ENCODE data around the gene CATSPER3.

Gene CATSPER3

DNA sequence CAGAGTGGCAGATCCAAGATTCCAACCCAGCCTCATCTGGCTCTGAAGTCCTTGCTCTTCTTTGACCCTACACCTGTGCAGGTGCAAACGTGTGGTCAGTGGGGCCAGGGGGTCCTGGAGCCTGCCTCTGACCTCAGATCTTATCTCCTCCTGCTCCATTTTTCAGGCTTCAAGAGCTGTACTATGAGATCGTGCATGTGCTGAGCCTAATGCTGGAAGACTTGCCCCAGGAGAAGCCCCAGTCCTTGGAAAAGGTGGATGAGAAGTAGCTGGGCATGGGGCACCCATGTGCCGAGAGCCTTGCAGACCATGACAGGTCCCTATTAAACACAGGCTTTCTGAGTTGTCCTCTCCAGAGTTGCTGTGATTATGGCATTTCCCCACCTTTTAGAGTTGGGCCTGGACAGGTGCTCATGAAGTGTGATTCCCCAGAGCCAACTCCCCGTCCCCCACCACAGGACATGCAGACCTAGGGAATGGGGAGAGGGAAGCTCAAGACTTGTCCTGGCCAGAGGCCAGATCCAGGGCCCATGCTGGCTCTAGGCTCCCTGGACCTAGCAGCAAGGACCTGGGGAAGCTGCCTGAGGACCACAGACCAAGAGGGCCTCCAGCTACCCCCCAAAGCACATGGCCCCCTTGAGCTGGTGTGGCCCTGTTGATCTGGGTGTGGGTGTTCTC lies 43.8 kb downstream of the CATSPER3 start:
- no peak for ATAC-seq

DNA sequence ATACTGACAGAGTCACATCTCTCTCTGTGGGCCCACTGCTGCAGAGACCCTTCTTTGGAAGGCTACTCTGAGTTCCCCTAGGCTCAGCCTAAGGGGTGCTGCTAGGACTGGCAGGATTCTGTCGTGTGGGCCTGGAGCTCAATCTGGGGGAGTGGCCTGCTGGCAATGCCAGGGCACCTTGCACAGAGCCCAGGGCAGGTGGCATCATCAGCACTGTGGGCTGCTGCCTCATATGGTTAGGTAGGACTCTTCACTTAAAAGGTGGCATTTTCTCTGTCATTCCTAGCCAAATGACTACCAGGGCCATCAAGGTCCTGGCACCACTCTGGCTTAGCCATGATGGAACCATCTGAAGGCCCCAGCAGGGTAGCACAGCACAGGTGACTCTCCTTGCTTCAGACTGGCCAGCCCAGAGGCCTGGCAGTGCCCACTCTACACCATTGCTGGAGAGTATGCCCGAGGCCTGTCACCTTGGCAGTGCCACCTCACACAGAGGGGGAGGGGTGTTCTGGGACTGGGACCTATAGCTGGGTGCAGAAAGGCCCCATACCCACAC lies 44.4 kb downstream of the CATSPER3 start:
- ATAC-seq, result no peak

GRCh38 chr5:135012951-135013391 lies 45.3 kb downstream of the CATSPER3 start:
- ATAC-seq, result no peak

DNA sequence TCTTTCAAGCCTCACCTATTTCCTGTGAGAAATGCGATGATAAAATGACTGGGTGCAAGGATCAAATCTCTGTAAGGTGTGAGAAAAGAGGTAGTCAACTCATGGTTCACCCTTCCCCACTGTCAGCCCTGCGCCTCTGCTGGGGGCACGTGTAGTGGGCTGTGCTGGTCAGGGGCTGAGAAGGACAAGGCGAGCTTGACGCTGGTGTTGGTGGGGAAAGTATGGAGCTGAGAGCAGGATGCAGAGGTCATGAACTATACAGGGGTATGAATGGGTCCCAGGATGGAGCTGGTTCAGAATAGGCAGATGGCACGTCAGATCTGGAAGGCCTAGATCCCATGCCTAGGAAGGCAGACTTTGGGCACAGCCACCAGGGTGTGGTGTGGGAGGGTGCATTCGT lies 45.7 kb downstream of the CATSPER3 start:
- no peak for ATAC-seq

- ATAC-seq, result no peak
Measured at GRCh38 chr5:135013947-135014570, 46.4 kb downstream of the CATSPER3 start.

DNA sequence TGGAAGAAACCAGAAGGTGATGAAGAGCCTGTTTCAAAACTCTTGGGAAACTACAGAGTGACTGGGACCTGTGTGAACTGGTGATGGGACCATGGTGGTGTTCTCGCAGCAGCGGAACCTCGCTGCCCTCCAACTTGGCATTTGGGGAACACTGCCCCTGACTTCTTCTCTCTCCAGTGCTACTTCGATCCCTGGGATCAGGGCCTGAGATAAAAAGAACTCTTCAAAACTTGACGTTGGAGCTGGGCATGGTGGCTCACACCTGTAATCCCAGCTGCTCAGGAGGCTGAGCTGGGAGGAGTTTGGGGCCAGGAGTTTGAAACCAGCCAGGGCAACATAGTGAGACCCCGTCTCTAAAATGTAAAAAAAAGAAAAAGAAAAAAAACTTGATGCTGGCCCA lies 48.2 kb downstream of the CATSPER3 start:
- no peak for ATAC-seq

- no peak for ATAC-seq
Measured at GRCh38 chr5:135016861-135017290, 49.2 kb downstream of the CATSPER3 start.

- ATAC-seq, result no peak
Measured at GRCh38 chr5:135018457-135018856, 50.8 kb downstream of the CATSPER3 start.

DNA sequence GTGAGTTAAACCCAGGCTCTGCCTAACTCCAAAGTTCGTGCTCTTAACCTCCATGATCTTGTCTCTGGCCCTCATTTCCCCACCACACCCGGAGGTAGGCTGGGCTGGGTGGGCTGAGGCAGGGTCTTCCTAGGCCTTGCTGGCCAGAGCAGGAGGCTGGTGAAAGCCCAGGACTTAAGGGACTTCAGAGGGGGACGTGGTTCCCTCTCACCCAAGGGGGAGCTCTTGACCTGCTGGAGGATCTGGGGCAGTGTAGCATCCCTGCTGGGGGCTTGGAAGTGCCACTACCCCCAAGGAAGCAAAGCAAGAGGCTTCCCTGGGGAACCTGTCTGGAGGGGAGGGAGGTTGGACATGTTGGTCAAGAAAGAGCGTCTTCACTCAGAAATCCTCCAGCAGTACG lies 51.6 kb downstream of the CATSPER3 start:
- ATAC-seq, result no peak

DNA sequence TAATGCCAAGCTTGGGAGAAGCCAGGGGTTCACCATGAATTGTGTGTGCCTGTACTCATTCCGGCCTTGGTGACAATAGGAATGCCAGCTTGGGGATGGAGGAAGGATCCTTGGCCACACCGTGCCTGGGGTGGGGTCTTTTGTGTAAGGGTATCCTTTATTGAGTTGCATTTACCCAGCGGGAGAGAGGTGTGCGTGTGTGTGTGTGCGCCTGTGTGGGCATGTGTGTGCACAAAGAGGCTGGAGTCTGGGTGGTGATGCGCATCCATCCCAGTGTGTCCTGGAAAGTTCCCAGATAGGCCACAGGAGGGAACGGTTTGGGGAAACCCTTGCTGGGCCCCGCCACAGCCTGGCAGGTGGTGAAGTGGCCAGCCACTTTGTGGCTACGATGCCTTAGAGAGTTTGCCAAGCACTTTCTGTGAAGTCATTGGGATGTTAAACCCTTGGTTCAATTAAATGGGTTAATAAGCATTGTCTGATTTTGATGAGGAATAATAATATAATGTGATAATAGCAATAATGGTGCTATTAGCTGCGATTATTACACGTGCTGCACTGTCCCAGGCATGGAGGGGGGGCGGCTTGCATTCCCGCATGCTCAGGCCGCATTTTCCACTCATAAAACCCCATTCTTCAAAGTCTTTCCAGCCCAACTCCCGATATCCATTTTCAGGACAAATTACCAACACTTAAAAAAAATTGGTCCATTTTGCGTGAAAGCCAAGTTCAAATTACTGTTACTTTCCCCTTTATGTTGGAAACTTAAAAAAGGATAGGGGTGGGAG lies 52.6 kb downstream of the CATSPER3 start:
- ATAC-seq, result no peak

DNA sequence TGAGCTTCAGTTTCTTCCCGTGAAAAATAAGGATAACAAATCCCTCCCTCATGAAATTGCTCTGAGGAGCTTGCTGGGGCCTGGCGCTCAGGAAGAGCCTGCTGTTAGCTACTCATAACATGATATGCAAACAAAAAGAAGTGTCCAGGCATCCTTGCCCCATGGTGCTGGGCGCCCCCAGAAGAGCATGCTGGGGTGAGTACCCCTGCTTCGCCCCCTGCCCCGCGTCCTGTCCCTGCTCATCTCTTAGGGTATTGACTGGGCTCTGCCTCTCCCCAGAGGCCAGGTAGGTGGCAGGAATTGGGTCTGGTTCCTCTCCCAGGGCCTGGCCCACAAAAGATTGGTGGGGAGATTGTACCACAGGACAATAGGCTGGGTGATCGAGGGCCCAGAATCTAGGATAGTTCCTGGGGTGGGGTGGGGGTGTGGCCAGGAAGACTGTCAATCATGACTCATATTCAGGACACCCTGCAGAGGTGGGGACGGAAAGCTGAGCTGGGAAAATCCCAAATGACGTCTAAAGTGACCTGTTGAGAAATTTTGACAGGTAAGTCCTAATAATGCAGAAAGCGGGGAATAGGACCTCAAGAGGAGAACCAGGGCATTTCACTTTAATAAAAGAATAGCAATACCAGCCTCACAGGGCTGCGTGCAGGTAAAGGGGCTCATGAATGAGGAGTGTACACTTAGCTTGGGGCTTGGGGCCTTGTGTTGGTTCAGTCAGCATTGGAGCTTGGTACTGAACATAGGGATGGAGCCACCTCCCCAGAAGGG lies 57.4 kb downstream of the CATSPER3 start:
- no peak for ATAC-seq

DNA sequence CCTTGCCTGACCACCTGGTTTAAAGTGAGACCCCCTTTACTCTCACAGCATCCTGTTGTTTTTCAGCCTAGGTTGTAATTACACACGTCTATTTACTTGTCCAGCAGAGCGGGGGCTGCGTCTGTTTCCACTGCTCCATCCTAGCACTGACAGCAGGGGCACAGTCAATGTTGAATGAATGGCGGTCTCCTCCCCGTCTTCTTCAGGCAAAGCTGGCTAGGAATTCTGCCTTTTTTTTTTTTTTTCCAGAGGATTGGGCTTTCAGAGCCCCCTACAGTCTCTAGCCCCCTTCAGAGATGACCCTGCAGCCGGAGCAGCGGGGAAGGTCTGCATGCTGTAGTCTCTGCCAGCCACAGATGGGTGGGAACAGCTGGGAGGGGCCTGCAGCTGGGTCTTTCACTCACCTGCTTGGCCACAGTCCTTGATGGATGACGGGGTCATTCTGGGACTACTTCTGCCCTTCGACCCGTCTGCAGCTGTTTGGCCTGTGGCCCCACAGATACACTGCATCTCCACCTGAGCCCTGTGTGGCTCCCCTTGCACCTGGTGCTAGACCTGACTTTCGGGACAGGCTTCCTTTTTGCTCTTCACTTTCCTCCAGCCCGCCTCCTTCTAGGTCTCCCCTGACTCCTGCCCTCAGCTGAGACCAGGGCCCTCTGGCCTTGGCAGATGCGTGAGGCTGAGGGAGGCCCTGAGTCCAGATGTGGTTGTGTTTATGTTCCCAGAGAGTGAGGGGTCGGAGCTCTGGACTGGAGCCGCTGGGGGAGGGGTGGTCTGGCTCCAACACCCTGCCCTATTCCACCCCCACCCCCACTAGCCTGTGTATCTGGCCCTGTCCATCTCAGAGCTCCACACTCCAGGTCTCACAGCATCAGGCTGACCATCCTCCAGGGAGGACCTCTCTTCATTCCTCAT lies 58.3 kb downstream of the CATSPER3 start:
- no peak for ATAC-seq

DNA sequence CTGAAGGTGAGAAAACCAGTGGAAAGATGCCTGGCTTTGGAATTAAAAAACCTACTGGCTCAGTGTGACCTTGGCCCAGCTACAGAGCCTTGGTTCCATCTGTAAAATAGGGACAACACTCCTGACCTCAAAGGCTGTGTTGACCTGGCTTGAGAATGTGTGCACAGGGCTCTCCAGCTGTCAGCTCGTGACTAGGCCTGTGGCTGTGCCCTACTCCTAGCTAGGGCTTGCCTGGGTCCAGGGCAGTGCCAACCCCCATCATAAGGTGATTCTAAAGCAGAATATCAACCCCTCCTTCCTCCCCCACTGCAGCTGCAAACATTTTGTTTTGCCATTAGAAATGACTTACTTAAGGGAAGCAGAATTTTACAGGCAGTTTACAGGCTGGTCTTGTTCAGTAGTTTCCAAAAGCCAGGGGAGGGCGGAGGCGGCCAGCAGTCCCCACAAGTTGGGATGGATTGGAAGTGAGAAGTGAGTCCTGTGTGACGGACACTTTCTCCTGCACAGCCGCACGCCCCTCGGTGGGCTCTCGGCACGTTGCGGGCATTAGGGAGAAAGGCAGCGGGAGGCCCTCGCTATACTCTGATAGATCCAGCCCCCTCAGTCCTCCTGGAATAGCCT lies 59.0 kb downstream of the CATSPER3 start:
- no peak for ATAC-seq

DNA sequence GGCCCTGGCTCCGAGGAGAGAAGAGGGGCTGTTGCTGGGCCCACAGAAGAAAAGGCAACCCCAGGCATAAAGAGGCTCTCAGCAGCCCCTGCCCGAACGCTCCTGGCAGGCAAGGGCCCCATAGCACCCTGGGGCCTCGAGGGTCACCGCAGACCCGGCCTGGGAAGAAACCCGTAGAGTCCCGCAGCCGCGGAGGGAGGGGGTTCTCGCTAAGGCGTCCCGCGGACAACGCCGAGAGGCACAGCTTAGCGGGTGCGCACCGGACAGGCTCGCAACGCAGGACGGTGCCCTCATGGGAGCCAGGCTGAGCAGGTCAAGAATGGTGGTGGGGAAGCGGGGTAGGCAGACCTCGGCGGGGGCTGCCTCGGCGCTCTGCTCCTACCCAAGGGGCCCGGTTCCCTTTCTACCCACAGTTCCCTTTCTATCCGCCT lies 59.6 kb downstream of the CATSPER3 start:
- ATAC-seq, result no peak

- no peak for ATAC-seq
Measured at GRCh38 chr5:135027697-135028615, 60.2 kb downstream of the CATSPER3 start.

GRCh38 chr5:135028791-135029476 lies 61.2 kb downstream of the CATSPER3 start:
- no peak for ATAC-seq

DNA sequence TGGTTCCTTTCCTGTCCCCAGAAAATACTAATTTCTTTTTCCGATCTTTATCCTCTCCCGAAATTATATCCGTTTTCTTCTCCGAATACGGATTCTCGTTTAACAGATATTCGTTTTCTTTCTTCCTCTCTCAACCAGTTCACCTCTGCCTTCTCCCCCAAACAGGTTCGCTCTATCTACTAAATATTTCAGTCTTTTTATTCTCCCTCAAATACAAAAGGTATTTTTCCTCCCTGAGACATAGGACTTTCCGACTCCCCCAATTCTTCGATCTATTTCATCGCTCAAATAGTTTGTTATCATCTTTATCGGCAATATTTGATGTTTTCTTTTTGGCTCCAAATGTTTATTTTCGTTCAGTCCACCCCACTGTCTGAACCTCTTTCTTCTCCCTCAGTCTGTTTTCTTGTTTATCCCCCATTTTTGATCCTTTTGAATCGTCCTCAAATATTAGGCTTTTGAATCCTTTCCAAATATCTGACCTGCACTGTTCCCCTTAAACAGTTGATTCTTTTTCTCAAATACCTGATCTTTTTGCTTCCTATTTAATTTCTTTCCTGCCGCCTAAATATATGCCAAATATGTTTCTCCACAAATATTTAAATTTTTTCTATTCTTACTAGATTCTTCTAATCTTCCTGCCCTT lies 61.9 kb downstream of the CATSPER3 start:
- ATAC-seq, result no peak

DNA sequence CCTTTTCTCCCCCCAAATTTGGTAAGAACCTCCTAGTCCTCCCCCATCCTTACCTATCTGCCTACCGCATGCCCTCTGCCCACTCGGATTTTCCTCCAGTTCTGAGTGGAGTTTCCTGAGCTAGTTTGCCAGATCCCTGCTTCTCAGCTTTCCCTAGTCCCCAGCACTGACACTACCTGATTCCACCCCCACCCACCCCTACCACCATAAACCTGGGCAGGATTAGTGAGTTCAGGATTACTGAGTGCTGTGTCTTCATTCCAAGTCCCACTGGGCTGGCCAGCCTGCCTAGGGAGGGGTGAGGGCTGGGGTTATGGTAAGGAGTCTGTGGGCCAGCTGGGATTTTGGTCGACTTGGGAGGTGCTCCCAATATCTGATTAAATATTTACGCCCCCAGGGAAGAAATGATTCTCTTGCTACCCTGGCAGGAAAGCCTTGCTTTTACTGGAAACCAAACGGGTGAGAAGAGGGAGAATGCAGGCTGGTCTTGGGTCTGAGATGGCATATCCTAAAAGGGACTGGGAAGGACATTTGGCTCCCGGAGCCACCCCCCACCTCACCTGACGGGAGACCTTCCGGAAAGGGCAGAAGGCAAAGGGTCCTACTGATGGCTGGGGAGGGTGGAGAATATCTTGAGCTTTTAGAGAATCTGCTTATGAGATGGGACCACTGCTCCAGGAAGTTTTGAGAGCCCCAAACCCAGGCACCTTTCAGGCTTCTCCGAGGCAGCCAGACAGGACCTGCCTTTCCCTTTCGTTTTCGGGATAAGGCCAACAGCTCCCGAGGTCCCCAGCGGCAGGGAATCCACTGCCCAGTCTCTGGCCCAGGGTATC lies 62.6 kb downstream of the CATSPER3 start:
- no peak for ATAC-seq
